Esophagus muscularis mucosa (tissue), 4 donors: ENCODE results near the gene FDXACB1. TPM values are rescaled to one million over a fixed set of nuclear protein-coding genes. Genes with fewer than 3 reads are reported as not detected.

Experiments
- DNase-seq: peaks from one replicate; pipeline ENCODE4 v3.0.0-alpha.2; 2017; ENCODE audit errors: extremely low spot score
- H3K27ac ChIP-seq, 4 donors: fragments of 200-600 bp; sonication (generic); replicated peaks in 1 of 4; 1 replicate in 3 of 4; 2 replicates in 1 of 4; pipeline ENCODE4 v1.5.1; 2016 to 2019; ENCODE audit warnings: mild to moderate bottlenecking in 1 of 4
- H3K27me3 ChIP-seq, 4 donors: fragments of 200-600 bp; sonication (generic); one replicate each; pipeline versions ENCODE4 v1.5.1 to v1.6.0; 2016 to 2019
- H3K36me3 ChIP-seq, 4 donors: fragments of 200-600 bp; sonication (generic); one replicate each; pipeline ENCODE4 v1.5.1; 2016 to 2019
- H3K4me1 ChIP-seq, 4 donors: fragments of 200-600 bp; sonication (generic); one replicate each; pipeline ENCODE4 v1.5.1; 2016 to 2019
- H3K4me3 ChIP-seq, 4 donors: fragments of 200-600 bp; sonication (generic); 1 replicate in 2 of 4; 2 replicates in 2 of 4; pipeline ENCODE4 v1.5.1; 2016 to 2019; ENCODE audit warnings: mild to moderate bottlenecking in 4 of 4, moderate library complexity in 1 of 4
- H3K9me3 ChIP-seq, 4 donors: fragments of 200-600 bp; sonication (generic); 1 replicate in 3 of 4; 2 replicates in 1 of 4; pipeline ENCODE4 v1.5.1; 2016 to 2019
- CTCF ChIP-seq, 3 experiments: fragments of 200-600 bp in 2 of 3; fragments of 450-650 bp in 1 of 3; sonication (generic) in 2 of 3; IDR thresholded peaks; one replicate each; pipeline ENCODE4 v1.5.1; 2017 to 2019; ENCODE audit warnings: antibody characterized with exemption in 3 of 3, mild to moderate bottlenecking in 2 of 3, moderate library complexity in 1 of 3
- EP300 ChIP-seq: sonication (generic); formaldehyde crosslinking; IDR thresholded peaks from one replicate; pipeline ENCODE4 v1.6.1; 2017; ENCODE audit warnings: antibody characterized with exemption
- POLR2A ChIP-seq: fragments of 450-650 bp; IDR thresholded peaks from one replicate; pipeline ENCODE4 v1.6.1; 2017; ENCODE audit warnings: antibody characterized with exemption, moderate library complexity, mild to moderate bottlenecking, low read depth
- POLR2AphosphoS5 ChIP-seq, 2 donors: sonication (generic); formaldehyde crosslinking; IDR thresholded peaks; one replicate each; pipeline ENCODE4 v1.6.1; 2017; ENCODE audit warnings: antibody characterized with exemption in 2 of 2
- WGBS: methylation state at CpG from one replicate; pipeline ENCODE4 v1.1.5; 2018; 5-methylcytosine and 5-hydroxymethylcytosine counted together
- intact Hi-C: fragments of 100-400 bp; cut with DNase I; formaldehyde crosslinking; loops from one replicate; pipeline ENCODE4 v1.15.1; 2023
- total RNA-seq, 4 donors: library from RNA; depleted of rRNA; stranded (reverse); fragments of >200 nt; gene quantifications; one replicate each; pipeline versions ENCODE4 v1.1.0 to v1.2.1, GENCODE V29; 2016

Gene FDXACB1
- total RNA-seq, 4 donors from 2014 or later: 0.83 to 0.92 (median 0.84) TPM

- 63% methylated on average over 18 of the region's 19 CpGs for WGBS
- no peaks in the 10 kb centered on the region for H3K9me3 ChIP-seq
- H3K4me3 ChIP-seq: peak within 1 kb of the TSS in 3 of 4 donors; percentile 4 to 9 (median 9)
- TF ChIP-seq POLR2A: no peak
- no peak for TF ChIP-seq EP300
- no peak for TF ChIP-seq POLR2AphosphoS5 (IDR thresholded peaks at IDR 0.05)
- no peak for TF ChIP-seq CTCF (IDR thresholded peaks at IDR 0.05)
- no peaks in the 10 kb centered on the region for H3K36me3 ChIP-seq
- H3K4me1 ChIP-seq: peaks cover 36 to 47% (median 42%) of the 10 kb centered on the region in 4 donors
- no peaks in the 10 kb centered on the region for H3K27me3 ChIP-seq
- peak; percentile 84 for DNase-seq
- intact Hi-C loops: no loop called here
- H3K27ac ChIP-seq: peak within 1 kb of the TSS in 3 of 4 donors; percentile 16 to 41 (median 29)
These were observed 39.7 kb upstream of the FDXACB1 start, which contains the start of gene C11orf52 for GRCh38 chr11:111918390-111919256. C11orf52 (plus strand) TSS chr11:111918913; CDS start chr11:111918973, 60 bp downstream.

- peak; percentile 39 for DNase-seq
- no peaks in the 10 kb centered on the region for H3K9me3 ChIP-seq
- peaks cover 31 to 43% (median 39%) of the 10 kb centered on the region in 4 donors for H3K4me1 ChIP-seq
- no peaks in the 10 kb centered on the region for H3K36me3 ChIP-seq
- intact Hi-C loops: no loop called here
- TF ChIP-seq POLR2A (no peak), EP300 (no peak), CTCF (IDR thresholded peaks at IDR 0.05) (no peak), POLR2AphosphoS5 (IDR thresholded peaks at IDR 0.05) (no peak)
- H3K27me3 ChIP-seq: peaks cover 0 to 7% (median 0%) of the 10 kb centered on the region in 4 donors
- peak overlapping the region in 1 of 4 donors; percentile 29 for H3K27ac ChIP-seq
- WGBS: 93% methylated on average over 3 of the region's 3 CpGs
- no peak overlapping the region for H3K4me3 ChIP-seq
These were observed 38.8 kb upstream of the FDXACB1 start for GRCh38 chr11:111917788-111918187.

- Histone ChIP-seq H3K4me3 (no peak overlapping the region), H3K4me1 (peaks cover 28 to 38% (median 35%) of the 10 kb centered on the region in 4 donors), H3K9me3 (no peaks in the 10 kb centered on the region), H3K36me3 (no peaks in the 10 kb centered on the region), H3K27ac (no peak overlapping the region), H3K27me3 (peaks cover 0 to 7% (median 0%) of the 10 kb centered on the region in 4 donors)
- TF ChIP-seq POLR2A: no peak
- no peak for TF ChIP-seq CTCF (IDR thresholded peaks at IDR 0.05)
- TF ChIP-seq POLR2AphosphoS5 (IDR thresholded peaks at IDR 0.05): no peak
- no peak for TF ChIP-seq EP300
- peak; percentile 64 for DNase-seq
- intact Hi-C loops: no loop called here
- 87% methylated on average over 2 of the region's 2 CpGs for WGBS
These were observed 38.3 kb upstream of the FDXACB1 start for GRCh38 chr11:111917312-111917711.

- no peak overlapping the region for H3K4me3 ChIP-seq
- peaks cover 0 to 7% (median 0%) of the 10 kb centered on the region in 4 donors for H3K27me3 ChIP-seq
- H3K36me3 ChIP-seq: no peaks in the 10 kb centered on the region
- no peak for TF ChIP-seq POLR2AphosphoS5 (IDR thresholded peaks at IDR 0.05)
- no peak for TF ChIP-seq CTCF (IDR thresholded peaks at IDR 0.05)
- TF ChIP-seq POLR2A: no peak
- no peak for TF ChIP-seq EP300
- intact Hi-C loops: no loop called here
- H3K9me3 ChIP-seq: no peaks in the 10 kb centered on the region
- DNase-seq: no peak
- no peak overlapping the region for H3K27ac ChIP-seq
- 100% methylated on average over 1 of the region's 1 CpG for WGBS
- H3K4me1 ChIP-seq: peaks cover 23 to 33% (median 29%) of the 10 kb centered on the region in 4 donors
These were observed 37.8 kb upstream of the FDXACB1 start for GRCh38 chr11:111916768-111917167.
